AG10803 (cell line): ENCODE results near the gene VGLL4.

ENCODE experiments used
- DNase-seq: peaks from one replicate; pipeline ENCODE4 v3.0.0; 2010; ENCODE audit warnings: low read depth
- H3K4me3 ChIP-seq: 2 replicates; pipeline ENCODE4 v1.5.1; 2011; ENCODE audit warnings: mild to moderate bottlenecking, low read length, control low read depth
- TF ChIP-seq, protein P1 (sequence below): conservative IDR thresholded peaks from 2 replicates; pipeline ENCODE4 v1.5.1; 2011; ENCODE audit warnings: mild to moderate bottlenecking, low read length, control low read depth, inconsistent platforms

The VGLL4 gene

DNA sequence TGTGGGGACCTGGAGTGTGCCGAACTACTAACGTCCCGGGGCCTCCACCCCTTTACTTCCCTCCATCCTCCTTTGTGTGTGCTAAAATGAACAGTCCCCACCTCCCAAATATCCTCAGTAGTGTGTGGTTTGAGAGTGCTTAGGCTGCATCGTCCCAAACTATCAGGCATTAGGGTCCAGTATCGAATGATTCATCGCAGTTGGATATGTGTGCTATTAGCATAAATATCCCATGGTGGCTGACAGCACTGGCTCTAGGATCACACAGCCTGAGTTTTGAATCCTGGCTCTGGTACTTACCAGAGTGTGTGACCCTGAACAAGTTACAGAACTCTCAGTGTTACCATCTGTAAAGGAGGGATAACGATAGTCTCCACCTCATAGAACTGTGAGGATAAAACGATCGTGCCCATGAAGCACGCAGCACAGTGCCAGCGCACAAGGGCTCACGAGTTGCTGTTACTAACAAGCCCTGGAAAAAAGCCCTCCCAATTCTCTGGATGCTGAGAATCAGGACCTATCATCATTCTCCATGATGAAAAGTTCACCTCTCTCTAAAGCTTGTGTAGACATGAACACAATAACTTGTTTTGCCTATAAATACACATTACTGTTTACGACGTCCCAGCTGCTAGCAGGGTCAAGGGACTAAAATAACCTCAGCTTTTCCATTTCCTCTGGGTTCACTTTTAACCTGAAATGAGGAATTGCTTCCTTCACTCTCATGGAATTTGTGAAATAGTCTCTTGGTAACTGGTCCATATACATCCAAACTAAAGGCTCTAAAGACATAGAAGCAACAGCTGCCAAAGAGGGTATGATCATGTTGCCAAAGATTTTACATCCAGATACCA is 51.0 kb downstream of the VGLL4 start:
- TF ChIP-seq, protein P1, sequence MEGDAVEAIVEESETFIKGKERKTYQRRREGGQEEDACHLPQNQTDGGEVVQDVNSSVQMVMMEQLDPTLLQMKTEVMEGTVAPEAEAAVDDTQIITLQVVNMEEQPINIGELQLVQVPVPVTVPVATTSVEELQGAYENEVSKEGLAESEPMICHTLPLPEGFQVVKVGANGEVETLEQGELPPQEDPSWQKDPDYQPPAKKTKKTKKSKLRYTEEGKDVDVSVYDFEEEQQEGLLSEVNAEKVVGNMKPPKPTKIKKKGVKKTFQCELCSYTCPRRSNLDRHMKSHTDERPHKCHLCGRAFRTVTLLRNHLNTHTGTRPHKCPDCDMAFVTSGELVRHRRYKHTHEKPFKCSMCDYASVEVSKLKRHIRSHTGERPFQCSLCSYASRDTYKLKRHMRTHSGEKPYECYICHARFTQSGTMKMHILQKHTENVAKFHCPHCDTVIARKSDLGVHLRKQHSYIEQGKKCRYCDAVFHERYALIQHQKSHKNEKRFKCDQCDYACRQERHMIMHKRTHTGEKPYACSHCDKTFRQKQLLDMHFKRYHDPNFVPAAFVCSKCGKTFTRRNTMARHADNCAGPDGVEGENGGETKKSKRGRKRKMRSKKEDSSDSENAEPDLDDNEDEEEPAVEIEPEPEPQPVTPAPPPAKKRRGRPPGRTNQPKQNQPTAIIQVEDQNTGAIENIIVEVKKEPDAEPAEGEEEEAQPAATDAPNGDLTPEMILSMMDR: no peak
- H3K4me3 ChIP-seq: no peak overlapping the region
- peak; percentile 56 for DNase-seq

DNA sequence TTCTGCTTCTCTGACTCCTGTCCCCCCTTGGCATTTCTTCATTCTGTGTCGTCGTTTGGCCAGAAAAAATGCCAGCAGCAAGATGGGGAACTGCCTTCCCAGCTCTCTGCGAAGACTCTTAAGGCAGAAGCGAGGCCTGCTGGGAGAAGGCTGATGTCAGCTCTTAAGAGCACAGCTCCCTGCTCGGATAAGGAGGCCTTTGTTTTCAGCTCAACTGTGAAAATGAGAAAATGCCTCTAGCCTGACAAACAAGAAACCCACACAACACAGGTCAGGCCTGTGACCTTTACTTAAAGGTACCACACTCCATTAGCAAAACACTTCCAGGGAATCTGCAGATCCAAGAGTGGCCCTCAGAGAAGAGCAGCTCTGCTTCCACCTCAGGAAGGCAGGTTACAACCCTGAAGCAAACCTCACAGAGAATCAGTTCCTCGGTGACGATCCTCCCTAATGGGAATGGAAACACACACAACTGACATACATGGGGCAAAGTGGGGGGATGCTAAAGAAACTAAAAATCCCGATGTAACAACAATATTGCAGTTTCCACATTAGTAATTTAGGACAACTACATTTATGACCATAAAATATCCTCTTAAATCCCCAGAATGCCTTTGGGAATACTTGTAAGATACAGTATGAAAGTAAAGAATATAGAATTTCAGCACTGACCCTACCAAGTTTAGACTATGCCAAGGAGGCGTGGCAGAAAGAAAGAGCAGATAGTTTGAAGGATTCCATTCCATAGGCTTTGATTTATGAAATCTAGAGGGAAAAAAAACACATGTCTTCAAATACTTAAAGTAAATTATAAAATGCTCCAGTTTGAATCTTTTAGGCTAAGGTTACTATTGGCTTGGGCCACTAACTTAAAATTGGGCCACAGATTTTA is 52.1 kb downstream of the VGLL4 start:
- DNase-seq: peak; percentile 75
- no peak overlapping the region for H3K4me3 ChIP-seq
- TF ChIP-seq, protein P1: no peak

DNA sequence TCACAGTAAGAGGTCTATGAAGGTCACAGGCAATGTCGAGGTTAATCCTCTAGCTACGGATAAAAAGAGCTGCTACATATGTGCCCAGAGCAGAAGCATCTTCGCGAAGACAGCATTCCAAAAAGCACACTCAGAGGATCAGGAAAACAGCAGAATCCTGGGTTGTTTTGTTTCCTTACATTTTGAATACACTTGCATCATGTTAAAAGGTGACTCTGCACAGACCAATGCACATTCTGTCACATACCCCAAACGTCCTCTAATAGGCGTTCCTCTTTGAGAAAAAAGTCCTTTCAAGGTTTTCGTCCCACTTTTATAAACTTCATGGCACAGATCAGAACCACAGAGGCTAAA is 52.7 kb downstream of the VGLL4 start:
- TF ChIP-seq, protein P1: no peak
- DNase-seq: peak; percentile 66
- no peak overlapping the region for H3K4me3 ChIP-seq

DNA sequence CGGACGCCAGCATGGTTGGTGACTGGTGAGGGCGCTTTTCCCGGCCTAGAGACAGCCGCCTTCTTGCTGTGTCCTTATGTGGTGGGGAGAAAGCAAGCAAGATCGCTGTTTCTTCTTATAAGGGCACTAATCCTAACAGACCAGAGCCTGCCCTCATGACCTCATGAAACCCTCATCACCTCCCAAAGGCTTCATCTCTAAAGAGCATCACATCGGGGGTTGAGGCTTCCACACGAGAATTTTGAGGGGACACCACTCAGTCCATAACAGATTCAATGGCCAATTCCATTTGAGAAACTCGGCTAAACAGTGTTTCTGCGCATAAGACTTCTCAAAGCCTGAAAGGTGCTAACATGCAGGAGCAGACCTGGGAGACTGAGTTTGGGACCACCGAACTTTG is 54.0 kb downstream of the VGLL4 start:
- TF ChIP-seq, protein P1: no peak
- no peak for DNase-seq
- H3K4me3 ChIP-seq: no peak overlapping the region

DNA sequence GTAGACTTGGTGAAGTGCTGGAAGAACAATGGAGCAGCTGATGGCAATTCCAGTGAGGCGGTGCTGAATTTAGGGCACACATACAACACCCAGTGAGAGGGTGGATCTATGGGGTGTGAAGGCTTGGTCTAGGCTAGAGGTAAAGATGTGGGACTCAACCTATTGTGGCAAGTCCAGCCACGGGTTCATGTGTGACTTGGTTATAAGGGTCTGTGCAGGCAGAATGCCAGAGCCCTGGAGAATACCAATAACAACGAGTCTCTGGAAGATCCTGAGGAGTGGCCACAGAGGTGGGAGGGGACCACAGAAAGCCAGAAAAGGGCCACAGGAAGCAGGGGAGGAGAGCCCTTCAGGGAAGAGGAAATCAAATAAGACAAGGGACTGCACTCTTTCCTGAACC is 55.0 kb downstream of the VGLL4 start:
- TF ChIP-seq, protein P1: no peak
- H3K4me3 ChIP-seq: no peak overlapping the region
- DNase-seq: no peak

DNA sequence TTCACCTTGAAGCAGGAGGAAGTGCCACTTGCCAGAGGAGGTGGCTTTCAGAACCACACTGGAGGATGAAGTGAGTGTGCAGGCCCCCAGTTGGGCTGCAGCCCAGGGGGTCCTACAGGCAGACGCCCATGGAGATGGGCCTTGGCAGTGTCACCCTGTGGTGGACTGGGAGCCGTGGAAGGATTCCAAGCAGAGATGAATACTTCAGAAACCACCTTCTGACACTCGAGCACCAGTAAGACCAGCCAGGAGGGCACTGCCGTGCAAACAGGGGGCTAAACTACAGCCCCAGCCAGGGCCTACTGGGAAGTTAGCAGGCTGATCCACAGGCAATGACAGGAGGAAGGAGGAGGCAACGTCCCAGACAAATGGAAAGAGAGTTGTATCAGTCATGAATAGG is 55.4 kb downstream of the VGLL4 start:
- TF ChIP-seq, protein P1: no peak
- no peak for DNase-seq

DNA sequence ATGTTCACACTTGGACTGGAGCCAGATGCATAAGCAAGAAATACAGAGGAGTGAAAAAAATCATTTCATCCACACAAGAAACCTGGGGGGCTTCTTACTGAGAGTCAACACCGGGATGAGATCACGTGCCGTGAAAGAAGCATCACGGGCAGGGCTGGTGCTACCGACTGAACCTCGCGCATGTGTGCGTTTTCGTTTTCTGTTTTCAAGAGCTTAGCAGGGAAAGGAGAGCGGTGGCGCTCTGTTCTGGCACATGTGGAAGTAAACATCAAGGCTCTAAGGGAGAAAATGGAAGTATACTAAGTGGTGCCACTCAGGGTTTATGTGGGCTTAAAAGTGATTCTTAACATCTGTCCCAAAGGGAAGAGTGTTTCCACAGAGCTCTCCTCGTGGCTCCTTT is 55.9 kb downstream of the VGLL4 start:
- TF ChIP-seq, protein P1: no peak
- DNase-seq: no peak
- H3K4me3 ChIP-seq: no peak overlapping the region

More for the DNA sequence above, 55.4 kb downstream of the VGLL4 start:
- no peak overlapping the region for H3K4me3 ChIP-seq
